ENCODE data around the gene NXN. TPM values are rescaled to one million over a fixed set of nuclear protein-coding genes. Genes with fewer than 3 reads are reported as not detected.
"Not testable (repeated sequence)": the region's sequence is repeated elsewhere in the genome, so short reads cannot be mapped to it uniquely, and the experiment has no call there.

The NXN gene
- total RNA-seq, 1 experiment from 2014 or later = 71.6 TPM

- DNase-seq (ENCODE audit: low spot score) = no peak
Observed at GRCh38 chr17:863880-864279, 115.7 kb downstream of the NXN start.

GRCh38 chr17:862582-862981 is 117.0 kb downstream of the NXN start:
- DNase-seq (ENCODE audit: low spot score) = no peak

GRCh38 chr17:861364-861763 is 118.2 kb downstream of the NXN start:
- DNase-seq (ENCODE audit: low spot score) = no peak

- no peak for DNase-seq (ENCODE audit: low spot score)
Observed at GRCh38 chr17:860805-861204, 118.8 kb downstream of the NXN start.

DNA sequence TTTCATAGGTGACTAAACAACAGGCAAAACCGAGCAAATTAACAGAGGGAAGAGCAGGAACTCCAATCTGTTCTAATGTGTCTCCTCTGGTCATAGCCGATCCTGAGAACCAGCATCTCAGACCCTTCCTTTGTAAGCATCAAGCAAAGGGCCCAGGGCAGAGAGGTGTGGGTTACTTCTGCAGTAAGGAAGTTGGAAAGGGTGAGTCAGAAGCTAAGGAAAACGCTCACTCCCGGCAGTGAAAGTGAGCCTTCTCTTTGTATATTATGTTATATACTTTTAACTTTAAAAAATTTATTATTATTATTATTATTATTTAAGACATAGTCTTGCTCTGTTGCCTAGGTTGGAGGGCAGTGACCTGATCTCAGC is 119.8 kb downstream of the NXN start:
- DNase-seq (ENCODE audit: low spot score) = no peak

DNA sequence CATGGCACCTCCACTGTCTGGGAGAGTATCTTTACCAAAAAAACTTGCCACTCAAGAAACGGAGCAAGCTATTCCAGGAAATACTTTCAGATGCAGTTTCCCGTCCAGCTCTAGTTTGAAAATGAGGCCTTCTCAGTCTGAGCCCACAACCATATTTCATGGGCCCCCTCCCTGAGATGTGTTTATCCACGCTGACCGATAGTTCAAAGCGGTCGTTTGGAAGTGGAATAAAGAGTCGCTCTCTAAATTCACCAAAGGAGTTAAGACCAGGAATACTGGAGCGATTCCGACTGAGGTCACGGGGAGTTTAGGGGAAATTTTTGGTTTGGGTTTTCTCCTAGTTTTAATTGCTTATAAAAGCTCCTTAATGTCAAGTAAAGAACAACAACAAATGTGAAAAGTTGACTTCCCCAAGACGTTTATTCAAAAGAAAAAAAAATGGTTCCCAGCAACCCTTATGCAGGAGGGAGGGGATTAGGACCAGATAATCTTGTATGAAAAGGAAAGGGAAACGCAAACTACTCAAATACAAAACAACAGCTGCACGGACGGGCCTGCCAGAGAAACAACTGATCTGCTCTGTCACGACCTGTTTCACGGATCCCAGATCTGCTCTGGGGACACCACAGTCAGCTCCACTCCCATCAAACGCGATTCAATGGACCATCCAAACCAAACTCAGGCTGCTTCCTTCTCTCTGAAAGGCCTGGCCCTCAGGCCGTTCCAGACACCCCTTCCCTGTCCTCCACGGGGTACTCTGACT is 120.3 kb downstream of the NXN start:
- DNase-seq (ENCODE audit: low spot score) = no peak

GRCh38 chr17:856149-856548 is 123.4 kb downstream of the NXN start:
- DNase-seq (ENCODE audit: low spot score) = no peak

DNA sequence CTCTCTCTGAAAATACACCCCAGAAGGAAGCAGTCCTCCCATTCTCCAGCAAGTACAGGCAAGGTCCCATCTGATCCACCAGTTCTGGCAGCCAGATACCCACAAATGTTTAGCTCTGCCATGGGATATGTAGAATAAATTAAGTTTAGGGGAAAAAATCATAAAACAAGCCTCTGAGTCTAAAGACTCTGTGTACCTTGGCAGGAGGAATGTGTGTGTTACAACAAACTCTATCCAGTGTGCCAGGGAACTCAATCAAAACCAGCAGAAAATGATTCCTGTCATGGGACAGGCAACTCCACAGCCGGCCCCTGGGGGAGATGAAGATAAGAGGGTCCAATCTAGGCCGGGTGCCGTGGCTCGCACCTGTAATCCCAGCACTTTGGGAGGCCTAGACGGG is 124.0 kb downstream of the NXN start:
- no peak for DNase-seq (ENCODE audit: low spot score)

DNA sequence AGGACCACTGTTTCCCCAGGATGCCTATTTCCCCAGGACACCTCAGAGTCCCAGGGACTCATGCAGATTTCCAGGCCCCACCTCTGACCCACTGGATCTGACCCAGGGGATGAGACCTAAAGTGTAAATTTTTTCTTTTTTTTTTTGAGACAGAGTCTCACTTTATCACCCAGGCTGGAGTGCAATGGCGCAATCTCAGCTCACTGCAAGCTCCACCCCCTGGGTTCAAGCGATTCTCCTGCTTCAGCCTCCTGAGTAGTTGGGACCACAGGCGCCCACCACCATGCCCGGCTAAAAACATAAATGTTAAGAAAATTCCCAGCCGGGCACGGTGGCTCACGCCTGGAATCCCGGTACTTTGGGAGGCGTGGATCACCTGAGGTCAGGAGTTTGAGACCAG is 126.7 kb downstream of the NXN start:
- DNase-seq (ENCODE audit: low spot score) = not testable (repeated sequence)

DNA sequence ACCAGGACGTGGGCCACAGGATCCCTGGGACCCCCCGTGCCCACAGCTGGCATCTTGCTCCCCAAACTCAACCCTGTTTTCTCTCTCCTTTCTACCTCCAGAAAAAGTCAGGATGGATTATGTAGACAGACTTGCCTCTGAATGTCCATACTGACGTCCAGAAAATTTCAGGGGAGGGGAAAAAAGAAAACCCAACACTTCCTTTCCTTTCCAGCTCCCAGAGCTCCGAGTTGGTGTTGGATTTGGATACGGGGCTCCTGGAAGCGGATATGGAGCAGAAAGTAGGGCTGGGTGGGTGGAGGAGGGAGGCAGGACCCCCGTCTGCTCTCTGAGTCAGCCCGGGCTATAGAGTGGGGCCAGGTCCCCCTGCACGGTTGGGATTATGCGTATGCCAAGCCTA is 127.2 kb downstream of the NXN start:
- DNase-seq (ENCODE audit: low spot score) = no peak

DNA sequence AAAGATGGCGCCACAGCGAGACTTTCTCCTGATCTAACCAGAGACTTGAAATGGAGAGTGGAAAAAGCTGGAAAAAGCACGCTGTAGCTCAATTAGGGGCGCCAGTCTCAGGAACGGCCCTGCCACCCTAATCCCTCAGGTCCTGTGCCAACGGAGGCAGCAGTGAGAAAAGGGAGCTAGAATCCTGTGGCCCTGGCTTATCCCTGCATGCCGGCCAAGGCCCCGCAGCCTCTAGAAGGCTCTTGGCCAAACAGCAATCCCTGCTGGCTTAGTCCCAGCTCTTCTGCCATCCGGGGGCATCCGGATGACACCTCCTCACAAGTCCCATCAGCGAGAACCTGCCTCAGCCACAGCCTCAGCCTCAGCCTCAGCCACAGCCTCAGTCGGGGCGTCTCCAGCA is 127.7 kb downstream of the NXN start:
- no peak for DNase-seq (ENCODE audit: low spot score)

DNA sequence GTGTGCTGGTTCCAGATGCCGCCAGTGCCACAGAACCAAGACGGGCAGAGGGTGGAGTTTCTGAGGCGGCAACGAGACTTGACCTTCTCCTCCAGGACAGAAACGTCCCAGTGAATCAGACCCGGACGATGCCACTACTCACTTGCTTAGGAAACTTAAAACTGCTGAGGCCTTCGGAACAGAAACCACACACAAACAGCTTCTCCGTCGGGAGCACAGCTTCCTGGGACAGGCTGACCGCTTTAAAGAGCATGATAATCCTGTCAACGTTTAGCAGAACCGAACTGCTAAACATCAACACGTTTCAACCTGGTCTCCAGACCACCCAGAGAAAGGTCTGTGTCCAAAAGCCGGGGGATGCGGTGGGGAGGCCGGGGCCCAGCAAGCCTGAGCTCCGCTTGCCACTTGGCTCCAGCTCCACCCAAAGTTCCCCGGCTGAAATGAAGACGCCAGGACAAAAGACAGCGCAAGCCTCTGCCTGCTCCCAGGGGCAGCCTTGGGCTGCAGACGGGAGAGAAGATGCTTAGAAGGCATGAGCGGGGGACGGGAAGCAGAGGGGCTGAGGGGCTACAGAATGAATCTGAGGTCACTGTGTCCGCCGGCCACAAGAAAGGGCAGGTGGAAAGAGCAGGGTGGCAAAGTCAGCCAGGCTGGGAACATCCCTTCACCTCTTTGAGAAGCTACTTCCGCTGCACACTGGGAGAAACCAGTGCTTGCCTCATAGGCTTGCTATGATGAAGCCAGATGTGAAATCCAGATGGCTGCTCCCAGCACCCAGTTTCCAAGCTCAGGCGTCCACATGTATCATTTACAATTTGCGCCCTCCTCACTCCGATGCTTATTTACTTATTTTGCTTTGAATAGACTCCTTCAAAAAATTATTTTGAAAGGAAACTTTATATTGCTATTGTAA is 128.5 kb downstream of the NXN start:
- no peak for DNase-seq (ENCODE audit: low spot score)

DNA sequence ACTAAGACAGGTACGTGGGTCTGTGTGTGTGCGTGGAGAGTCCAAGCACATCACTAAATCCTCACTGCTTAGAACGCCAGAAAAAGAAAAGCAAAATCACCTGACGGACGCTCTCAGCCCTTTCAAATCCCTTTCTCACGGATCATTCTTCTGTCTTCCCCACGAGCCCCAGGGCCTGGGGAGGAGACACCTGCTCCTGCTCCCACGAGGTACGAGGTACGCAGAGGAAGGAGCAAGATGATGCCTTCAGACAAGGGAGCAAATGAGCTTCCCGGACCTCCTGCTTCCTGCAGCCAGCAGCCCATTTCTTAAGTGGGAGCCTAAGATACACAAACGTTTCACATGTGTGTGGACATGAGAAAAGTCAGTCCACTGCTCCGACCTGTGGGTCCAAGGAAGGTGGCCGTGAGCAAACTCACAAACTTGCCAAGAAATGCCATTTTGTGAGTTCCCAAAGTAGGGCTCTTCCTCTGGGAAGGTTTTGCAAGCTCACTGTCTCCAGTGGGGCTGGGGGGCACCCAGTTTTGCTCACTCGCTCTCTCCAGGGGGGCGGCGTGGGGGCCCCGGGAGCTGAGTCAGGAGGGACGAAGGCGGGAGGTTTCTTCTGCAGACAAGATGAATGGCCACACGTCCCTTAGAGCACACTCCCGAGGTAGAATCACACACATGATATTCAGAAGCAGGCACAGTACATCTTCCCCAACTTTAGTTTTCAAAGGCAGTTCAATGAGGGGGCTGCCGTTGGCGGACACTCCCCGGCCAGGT is 129.3 kb downstream of the NXN start:
- DNase-seq (ENCODE audit: low spot score) = no peak

DNA sequence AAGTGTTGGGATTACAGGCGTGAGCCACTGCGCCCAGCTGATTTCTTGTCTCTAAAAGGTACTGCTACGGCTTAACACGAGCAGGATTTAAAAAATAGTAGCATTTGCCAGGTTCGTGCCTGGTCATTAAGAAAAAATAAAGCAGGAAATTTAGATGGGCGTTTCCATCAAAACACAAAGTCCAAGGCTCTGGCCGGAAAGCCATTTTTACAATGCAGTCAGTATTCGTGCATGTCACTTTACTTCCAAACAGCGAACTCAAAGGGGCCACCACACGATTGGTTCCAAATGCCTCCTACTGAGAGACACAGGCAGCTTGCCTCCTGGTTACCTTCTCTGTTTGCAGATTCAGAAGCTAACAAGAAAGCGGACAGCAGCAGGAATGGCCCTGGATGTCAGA is 131.2 kb downstream of the NXN start:
- no peak for DNase-seq (ENCODE audit: low spot score)

GRCh38 chr17:846901-847843 is 132.4 kb downstream of the NXN start:
- no peak for DNase-seq (ENCODE audit: low spot score)

- no peak for DNase-seq (ENCODE audit: low spot score)
Observed at GRCh38 chr17:841313-841712, 138.3 kb downstream of the NXN start.

GRCh38 chr17:838486-838885 is 141.1 kb downstream of the NXN start:
- DNase-seq (ENCODE audit: low spot score) = no peak

DNA sequence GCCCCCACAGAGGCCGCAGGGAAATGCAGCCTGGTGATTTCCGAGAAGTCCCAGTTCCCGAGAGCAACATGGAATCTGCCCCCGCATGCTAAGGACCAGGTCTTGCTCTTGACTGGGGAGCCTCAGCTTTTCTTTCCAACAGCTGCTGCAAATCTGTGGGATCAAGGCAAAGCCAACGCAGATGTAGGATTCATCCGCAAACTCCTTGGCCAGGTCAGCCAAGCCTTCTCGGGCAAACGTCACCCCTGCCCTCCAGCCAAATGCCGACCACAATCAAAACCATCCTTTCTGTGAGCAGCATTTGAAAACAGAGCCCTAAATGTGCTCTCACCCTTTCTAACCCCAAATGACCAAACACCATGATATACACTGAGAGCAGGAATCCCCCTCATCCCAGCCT is 143.4 kb downstream of the NXN start:
- no peak for DNase-seq (ENCODE audit: low spot score)

GRCh38 chr17:835721-836120 is 143.9 kb downstream of the NXN start:
- DNase-seq (ENCODE audit: low spot score) = not testable (repeated sequence)

GRCh38 chr17:835263-835662 is 144.3 kb downstream of the NXN start:
- no peak for DNase-seq (ENCODE audit: low spot score)

GRCh38 chr17:834136-834535 is 145.4 kb downstream of the NXN start:
- no peak for DNase-seq (ENCODE audit: low spot score)
